OCI-LY7 (cell line): ENCODE data around the gene GLRB. TPM values are rescaled to one million over a fixed set of nuclear protein-coding genes. Genes with fewer than 3 reads are reported as not detected.

ENCODE experiments used
- BruUV-seq: library from RNA; stranded (reverse); fragments of 400-500 nt; replicated peaks from 2 replicates; lab custom pipeline; 2021; lab: Mats Ljungman, UMichigan
- CTCF ChIA-PET: fragments of 300-600 bp; sonication (Branson Sonifier 250); formaldehyde crosslinking; loops from one replicate; lab custom pipeline; 2022; ENCODE audit warnings: antibody characterized with exemption; ENCODE audit not compliant: unreplicated experiment; lab: Charles Lee
- POLR2A ChIA-PET: fragments of 300-600 bp; sonication (Branson Sonifier 250); formaldehyde crosslinking; loops from one replicate; lab custom pipeline; 2022; ENCODE audit warnings: antibody characterized with exemption; lab: Charles Lee
- DNase-seq: peaks from one replicate; pipeline ENCODE4 v3.0.0-alpha.2; 2015; ENCODE audit warnings: low spot score
- H2AFZ ChIP-seq: fragments of 200-600 bp; sonication (generic), shearing (Covaris generic); 2 replicates; pipeline ENCODE4 v1.6.1; 2014; ENCODE audit warnings: mild to moderate bottlenecking, antibody characterized with exemption, low read length, moderate library complexity
- H3K27ac ChIP-seq: fragments of 200-600 bp; sonication (generic); 2 replicates; pipeline ENCODE4 v1.5.1; 2014; ENCODE audit warnings: mixed run types, low read depth, mild to moderate bottlenecking, moderate library complexity, low read length, inconsistent platforms; ENCODE audit not compliant: poor library complexity, severe bottlenecking
- H3K36me3 ChIP-seq: fragments of 200-600 bp; sonication (generic); 2 replicates; pipeline ENCODE4 v1.6.1; 2014; ENCODE audit warnings: mild to moderate bottlenecking, antibody characterized with exemption, low read length, moderate library complexity, mixed read lengths; ENCODE audit not compliant: insufficient read depth
- H3K4me1 ChIP-seq: fragments of 200-600 bp; sonication (generic); 2 replicates; pipeline ENCODE4 v1.5.1; 2014; ENCODE audit warnings: mild to moderate bottlenecking, low read length; ENCODE audit not compliant: insufficient read depth, poor library complexity, severe bottlenecking
- H3K4me2 ChIP-seq: fragments of 200-600 bp; sonication (generic); 2 replicates; pipeline ENCODE4 v1.6.1; 2014; ENCODE audit warnings: mild to moderate bottlenecking, low read length
- H3K4me3 ChIP-seq: fragments of 200-600 bp; sonication (generic); 2 replicates; pipeline ENCODE4 v1.5.1; 2014; ENCODE audit warnings: mild to moderate bottlenecking, low read depth, low read length; ENCODE audit not compliant: poor library complexity, severe bottlenecking
- H3K79me2 ChIP-seq: fragments of 200-600 bp; sonication (generic); 2 replicates; pipeline ENCODE4 v1.6.1; 2016; ENCODE audit warnings: low read depth, mild to moderate bottlenecking, low read length, moderate library complexity, mixed read lengths; ENCODE audit not compliant: insufficient read depth
- H3K9me2 ChIP-seq: fragments of 200-600 bp; sonication (generic); 2 replicates; pipeline ENCODE4 v1.6.1; 2016; ENCODE audit warnings: mild to moderate bottlenecking, low read length, mixed read lengths; ENCODE audit not compliant: insufficient read depth
- H3K9me3 ChIP-seq: fragments of 200-600 bp; sonication (generic); 2 replicates; pipeline ENCODE4 v1.6.1; 2014; ENCODE audit warnings: mild to moderate bottlenecking, mixed run types, low read length, mixed read lengths
- H4K20me1 ChIP-seq: fragments of 200-600 bp; sonication (generic); 2 replicates; pipeline ENCODE4 v1.6.1; 2014; ENCODE audit warnings: mild to moderate bottlenecking, antibody characterized with exemption, low read length, moderate library complexity, mixed read lengths; ENCODE audit not compliant: insufficient read depth
- CTCF ChIP-seq: fragments of 200-600 bp; sonication (generic); conservative IDR thresholded peaks from 2 replicates; pipeline ENCODE4 v1.5.1; 2014; ENCODE audit warnings: mild to moderate bottlenecking, antibody characterized with exemption, low read length, moderate library complexity, mixed read lengths
- EZH2phosphoT487 ChIP-seq: fragments of 200-600 bp; sonication (generic); IDR thresholded peaks from 2 replicates; pipeline ENCODE4 v1.6.1; 2018; ENCODE audit warnings: low read depth, borderline replicate concordance, mild to moderate bottlenecking, mixed run types, antibody characterized with exemption, low read length, moderate library complexity, mixed read lengths
- intact Hi-C: fragments of 100-400 bp; cut with micrococcal nuclease; formaldehyde crosslinking; loops from one replicate; pipeline ENCODE4 v1.10.0; 2022; ENCODE audit not compliant: unreplicated experiment
- total RNA-seq, 2 experiments: library from RNA; depleted of rRNA in 1 of 2; stranded (reverse); fragments of >200 nt in 1 of 2; shearing (Covaris generic) in 1 of 2; gene quantifications; 2 replicates each; pipeline ENCODE4 v1.2.3, GENCODE V29; 2014 to 2022

GLRB gene
- total RNA-seq, 2 experiments from 2014 or later, result not detected

- Histone ChIP-seq H3K9me3 (no peaks in the 10 kb centered on the region), H3K4me3 (no peak overlapping the region), H3K4me2 (no peak overlapping the region), H3K9me2 (no peaks in the 10 kb centered on the region), H3K79me2 (no peaks in the 10 kb centered on the region), H3K4me1 (no peaks in the 10 kb centered on the region), H3K36me3 (no peaks in the 10 kb centered on the region), H3K27ac (no peak overlapping the region), H4K20me1 (no peaks in the 10 kb centered on the region), H2AFZ (no peak overlapping the region)
- TF ChIP-seq EZH2phosphoT487 (no peak), CTCF (no peak)
- ChIA-PET POLR2A (interaction anchor here (0.6 to 0.7 kb wide), 3 partner anchors 15 to 791 kb away, joined by 3 read pairs; no protein-coding TSS in a partner anchor), CTCF (no interaction called here)
- DNase-seq, result no peak
- intact Hi-C loops, result no loop called here
- BruUV-seq, result no TSS peak
These were observed 38.7 kb downstream of the GLRB start for GRCh38 chr4:157114671-157115070.

- Histone ChIP-seq H4K20me1 (no peaks in the 10 kb centered on the region), H3K4me1 (no peaks in the 10 kb centered on the region), H3K36me3 (no peaks in the 10 kb centered on the region), H3K9me2 (no peaks in the 10 kb centered on the region), H3K4me3 (no peak overlapping the region), H3K9me3 (no peaks in the 10 kb centered on the region), H3K79me2 (no peaks in the 10 kb centered on the region), H3K4me2 (no peak overlapping the region), H3K27ac (no peak overlapping the region), H2AFZ (no peak overlapping the region)
- intact Hi-C loops, result no loop called here
- TF ChIP-seq CTCF (no peak), EZH2phosphoT487 (no peak)
- ChIA-PET CTCF (no interaction called here), POLR2A (no interaction called here)
- no peak for DNase-seq
- BruUV-seq, result no TSS peak
These were observed 39.8 kb downstream of the GLRB start for GRCh38 chr4:157115613-157116335.

GRCh38 chr4:157121401-157121800, 45.5 kb downstream of the GLRB start:
- CTCF ChIA-PET, result no interaction called here
- Histone ChIP-seq H3K4me2 (no peak overlapping the region), H3K4me1 (no peaks in the 10 kb centered on the region), H3K36me3 (no peaks in the 10 kb centered on the region), H3K9me2 (no peaks in the 10 kb centered on the region), H4K20me1 (no peaks in the 10 kb centered on the region), H2AFZ (no peak overlapping the region), H3K4me3 (no peak overlapping the region), H3K9me3 (no peaks in the 10 kb centered on the region), H3K27ac (no peak overlapping the region), H3K79me2 (no peaks in the 10 kb centered on the region)
- POLR2A ChIA-PET, result no interaction called here
- no TSS peak for BruUV-seq
- no peak for DNase-seq
- TF ChIP-seq CTCF, result no peak
- TF ChIP-seq EZH2phosphoT487, result no peak
- intact Hi-C loops, result no loop called here
